Measurements from ENCODE around the gene TSN. TPM values are rescaled to one million over a fixed set of nuclear protein-coding genes. Genes with fewer than 3 reads are reported as not detected.
"Not testable (repeated sequence)": the region's sequence is repeated elsewhere in the genome, so short reads cannot be mapped to it uniquely, and the experiment has no call there.

Gene TSN
- total RNA-seq, 1 experiment from 2014 or later = 91.5 TPM

- Histone ChIP-seq H3K9ac (ENCODE audit: low read length) (no peak overlapping the region), H3K36me3 (ENCODE audit: control insufficient read depth in 1 of 2, insufficient read depth in 2 of 2, low read length in 2 of 2) (no peaks in the 10 kb centered on the region), H3K9me3 (ENCODE audit: control insufficient read depth in 1 of 2, insufficient read depth in 1 of 2, low read depth in 1 of 2, low read length in 2 of 2) (no peaks in the 10 kb centered on the region), H3K9me2 (ENCODE audit: insufficient read depth) (no peaks in the 10 kb centered on the region), H3K4me2 (ENCODE audit: low read length) (no peak overlapping the region), H2AFZ (ENCODE audit: low read depth, low read length, poor library complexity, severe bottlenecking) (no peak overlapping the region), H4K20me1 (ENCODE audit: insufficient read depth) (no peaks in the 10 kb centered on the region), H3K4me1 (ENCODE audit: control insufficient read depth in 1 of 2, insufficient read depth in 2 of 2, low read length in 2 of 2) (no peaks in the 10 kb centered on the region), H3K79me2 (ENCODE audit: insufficient read depth, low read length) (no peaks in the 10 kb centered on the region), H3K4me3 (replicated peaks in 1 of 2; ENCODE audit: low read depth in 1 of 2, low read length in 2 of 2) (no peak overlapping the region), H3K27ac (ENCODE audit: low read depth, low read length) (no peak overlapping the region), H3K27me3 (ENCODE audit: insufficient read depth, low read length) (peaks cover 28% of the 10 kb centered on the region)
- intact Hi-C loops (cut with micrococcal nuclease) = no loop called here
- DNase-seq (ENCODE audit: low read depth, low spot score) = no peak
- CTCF ChIA-PET = no interaction called here
- TF ChIP-seq REST (IDR thresholded peaks at IDR 0.05; ENCODE audit: low read depth) (no peak), EZH2 (IDR thresholded peaks at IDR 0.05) (no peak), EZH2phosphoT487 (IDR thresholded peaks at IDR 0.05; ENCODE audit: borderline replicate concordance) (no peak), JUND (IDR thresholded peaks at IDR 0.05) (no peak), ELF1 (IDR thresholded peaks at IDR 0.05; ENCODE audit: borderline replicate concordance, low read depth) (no peak), POLR2A (IDR thresholded peaks at IDR 0.05; ENCODE audit: borderline replicate concordance, extremely low read depth, insufficient read depth, insufficient read length) (no peak), SRF (IDR thresholded peaks at IDR 0.05; ENCODE audit: low read depth) (no peak), CEBPB (IDR thresholded peaks at IDR 0.05; ENCODE audit: low read depth) (no peak), ZBTB33 (IDR thresholded peaks at IDR 0.05; ENCODE audit: extremely low read depth, insufficient replicate concordance, low read length) (no peak), SIN3A (IDR thresholded peaks at IDR 0.05; ENCODE audit: low read depth) (no peak), CBX3 (IDR thresholded peaks at IDR 0.05; ENCODE audit: low read depth) (no peak), MAX (IDR thresholded peaks at IDR 0.05) (no peak), ZFX (IDR thresholded peaks at IDR 0.05) (no peak), YY1 (IDR thresholded peaks at IDR 0.05; ENCODE audit: extremely low read depth, insufficient replicate concordance, low read depth, low read length) (no peak), EGR1 (IDR thresholded peaks at IDR 0.05; ENCODE audit: low read depth) (no peak)
- BruUV-seq (replicated peaks) = no TSS peak
- POLR2A ChIA-PET = no interaction called here
- RAD21 ChIA-PET (ENCODE audit: low non-redundant PET in 1 of 2, low total read pairs in 2 of 2, uncharacterized antibody in 2 of 2, unreplicated experiment in 2 of 2) = no interaction called here
- no peak for ATAC-seq
Observed at GRCh38 chr2:121805766-121806143, 50.3 kb downstream of the TSN start.

GRCh38 chr2:121807771-121808170 is 52.3 kb downstream of the TSN start:
- RAD21 ChIA-PET (ENCODE audit: low non-redundant PET in 1 of 2, low total read pairs in 2 of 2, uncharacterized antibody in 2 of 2, unreplicated experiment in 2 of 2); H3K27ac ChIP-seq (ENCODE audit: low read depth, low read length); H3K4me1 ChIP-seq (ENCODE audit: control insufficient read depth in 1 of 2, insufficient read depth in 2 of 2, low read length in 2 of 2); H4K20me1 ChIP-seq (ENCODE audit: insufficient read depth); DNase-seq (ENCODE audit: low read depth, low spot score); H3K9ac ChIP-seq (ENCODE audit: low read length); intact Hi-C loops (cut with micrococcal nuclease); H2AFZ ChIP-seq (ENCODE audit: low read depth, low read length, poor library complexity, severe bottlenecking); H3K79me2 ChIP-seq (ENCODE audit: insufficient read depth, low read length); H3K9me2 ChIP-seq (ENCODE audit: insufficient read depth); ATAC-seq; POLR2A ChIA-PET; H3K9me3 ChIP-seq (ENCODE audit: control insufficient read depth in 1 of 2, insufficient read depth in 1 of 2, low read depth in 1 of 2, low read length in 2 of 2); H3K4me3 ChIP-seq (replicated peaks in 1 of 2; ENCODE audit: low read depth in 1 of 2, low read length in 2 of 2); H3K36me3 ChIP-seq (ENCODE audit: control insufficient read depth in 1 of 2, insufficient read depth in 2 of 2, low read length in 2 of 2); BruUV-seq (replicated peaks); CTCF ChIA-PET; H3K4me2 ChIP-seq (ENCODE audit: low read length): not testable (repeated sequence)
- H3K27me3 ChIP-seq (ENCODE audit: insufficient read depth, low read length) = peaks cover 28% of the 10 kb centered on the region
